DMS114 treated with DMSO at 0.1 percent for 48 hours (cell line): ENCODE data around the gene NLRP6.
"Not testable (repeated sequence)": the region's sequence is repeated elsewhere in the genome, so short reads cannot be mapped to it uniquely, and the experiment has no call there.

ENCODE experiments used
- DNase-seq: peaks from one replicate; lab custom pipeline; 2025; ENCODE audit not compliant: unreplicated experiment; lab: John Stamatoyannopoulos, UW

The NLRP6 gene

GRCh38 chr11:278001-278951 is at the start of gene NLRP6:
Gene NLRP6 (plus strand): TSS chr11:278407. CDS start chr11:278570, 163 bp downstream.
- no peak for DNase-seq

GRCh38 chr11:230431-230830 is 47.8 kb upstream of the NLRP6 start:
- no peak for DNase-seq

GRCh38 chr11:232783-233565 is 45.2 kb upstream of the NLRP6 start:
- no peak for DNase-seq

- no peak for DNase-seq
Observed at GRCh38 chr11:235180-235579, 43.0 kb upstream of the NLRP6 start.

- no peak for DNase-seq
Observed at GRCh38 chr11:235609-235996, 42.6 kb upstream of the NLRP6 start.

- DNase-seq, result peak; percentile 43
Observed at GRCh38 chr11:235997-236773, 42.0 kb upstream of the NLRP6 start, which contains the start of gene SIRT3. Gene SIRT3 (minus strand): TSS chr11:236342. CDS start chr11:236328, 14 bp downstream.

- DNase-seq, result peak; percentile 57
Observed at GRCh38 chr11:236774-237767, 41.1 kb upstream of the NLRP6 start, which contains the start of gene PSMD13. Gene PSMD13 (plus strand): TSS chr11:236976. CDS start chr11:237050, 74 bp downstream.

- not testable (repeated sequence) for DNase-seq
Observed at GRCh38 chr11:238346-238745, 39.9 kb upstream of the NLRP6 start.

GRCh38 chr11:240315-240714 is 37.9 kb upstream of the NLRP6 start:
- no peak for DNase-seq

GRCh38 chr11:241634-242033 is 36.6 kb upstream of the NLRP6 start:
- DNase-seq, result no peak

GRCh38 chr11:244376-244775 is 33.8 kb upstream of the NLRP6 start:
- DNase-seq, result no peak

GRCh38 chr11:249062-249461 is 29.1 kb upstream of the NLRP6 start:
- no peak for DNase-seq

GRCh38 chr11:250274-250673 is 27.9 kb upstream of the NLRP6 start:
- DNase-seq, result no peak

GRCh38 chr11:250740-251299 is 27.4 kb upstream of the NLRP6 start:
- no peak for DNase-seq

GRCh38 chr11:251550-251949 is 26.7 kb upstream of the NLRP6 start:
- DNase-seq, result no peak

- no peak for DNase-seq
Observed at GRCh38 chr11:252666-253065, 25.5 kb upstream of the NLRP6 start.

- DNase-seq, result no peak
Observed at GRCh38 chr11:253160-253885, 24.9 kb upstream of the NLRP6 start.

GRCh38 chr11:253886-254270 is 24.3 kb upstream of the NLRP6 start:
- DNase-seq, result no peak

- DNase-seq, result no peak
Observed at GRCh38 chr11:255176-255575, 23.0 kb upstream of the NLRP6 start.
